Cerebellar nuclear complex (tissue), 1 donor: ENCODE results near the gene GHRHR.

Source experiments
- DNase-seq, 2 experiments: peaks; one replicate each; lab custom pipeline; 2025; lab: John Stamatoyannopoulos, UW

Gene GHRHR

DNA sequence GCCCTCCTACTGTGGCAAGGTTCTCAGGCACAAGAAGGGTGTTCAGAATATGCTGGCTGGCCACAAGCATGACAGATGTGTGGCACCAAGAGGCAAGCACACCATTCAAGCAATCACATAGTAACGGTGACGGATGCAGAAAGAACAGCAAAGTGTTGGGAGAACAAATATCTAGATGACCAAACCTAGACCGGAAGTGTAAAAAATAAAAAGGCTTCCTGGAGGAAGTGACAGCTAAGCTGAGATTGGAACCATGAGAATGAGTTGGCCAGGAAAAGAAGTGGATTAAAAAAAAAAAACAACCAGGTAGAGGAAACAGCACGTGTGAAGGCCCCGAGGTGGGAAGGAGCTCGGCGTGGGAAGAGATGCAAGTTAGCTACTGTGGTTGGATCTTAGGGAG is 22.0 kb downstream of the GHRHR start:
- DNase-seq, result no peak

DNA sequence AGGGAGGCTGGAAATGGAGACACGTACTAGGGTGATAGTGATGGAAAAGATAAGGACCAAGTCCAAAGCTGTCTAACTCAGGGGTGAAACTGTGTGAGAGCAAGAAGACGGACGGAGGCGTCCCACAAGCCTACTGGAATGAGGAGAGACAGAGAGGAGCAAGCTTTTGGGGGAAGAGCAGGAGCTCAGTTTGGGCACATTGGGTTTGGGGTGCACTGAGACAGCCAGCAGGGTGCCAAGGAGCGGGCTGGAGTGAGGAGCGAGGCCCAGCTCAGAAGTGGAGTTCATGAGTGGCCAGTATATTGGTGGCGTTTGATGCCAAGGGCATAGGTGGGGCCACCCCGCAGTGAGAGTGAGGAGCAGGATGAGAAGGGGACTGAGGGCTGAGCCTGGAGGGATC is 22.6 kb downstream of the GHRHR start:
- DNase-seq, result no peak

DNA sequence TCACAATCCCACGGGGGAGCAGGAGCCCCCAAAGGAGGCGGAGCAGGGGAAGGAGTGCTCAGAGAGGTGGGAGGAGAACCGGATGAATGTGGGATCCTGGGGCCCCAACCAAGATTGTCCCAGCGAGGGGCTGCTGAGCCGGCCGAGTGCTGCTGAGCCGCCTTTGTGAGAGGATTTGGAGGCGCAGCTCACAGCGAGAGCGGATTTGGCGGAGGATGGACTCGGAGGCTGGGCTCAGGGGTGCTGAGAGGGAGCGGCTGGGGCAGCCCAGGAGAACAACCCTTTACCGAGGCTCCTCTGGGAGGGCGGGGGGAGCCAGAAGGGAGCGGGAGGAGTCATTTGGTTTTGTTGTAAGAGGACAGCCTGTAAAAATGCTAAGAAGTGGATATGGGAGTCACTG is 23.0 kb downstream of the GHRHR start:
- no peak for DNase-seq

DNA sequence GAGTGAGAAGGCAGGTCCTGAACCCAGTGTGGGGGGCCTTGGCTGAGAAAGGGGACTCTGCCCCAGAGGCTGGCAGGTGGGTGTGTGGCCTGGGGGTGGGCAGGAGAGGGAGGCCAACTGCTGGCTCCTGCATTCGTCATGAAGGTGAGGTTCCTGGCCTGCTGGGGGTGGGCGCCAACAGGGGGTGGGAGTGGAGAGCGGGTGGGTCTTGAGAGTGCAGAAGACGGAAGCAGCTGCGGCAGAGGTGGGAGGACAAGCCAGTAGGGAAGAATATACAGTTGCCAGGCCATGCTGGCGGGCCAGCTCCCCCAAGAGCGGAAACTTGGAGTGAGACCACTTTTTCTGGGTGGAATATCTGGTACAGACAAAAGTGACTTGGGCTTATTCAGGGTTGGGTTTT is 23.4 kb downstream of the GHRHR start:
- DNase-seq, result no peak

DNA sequence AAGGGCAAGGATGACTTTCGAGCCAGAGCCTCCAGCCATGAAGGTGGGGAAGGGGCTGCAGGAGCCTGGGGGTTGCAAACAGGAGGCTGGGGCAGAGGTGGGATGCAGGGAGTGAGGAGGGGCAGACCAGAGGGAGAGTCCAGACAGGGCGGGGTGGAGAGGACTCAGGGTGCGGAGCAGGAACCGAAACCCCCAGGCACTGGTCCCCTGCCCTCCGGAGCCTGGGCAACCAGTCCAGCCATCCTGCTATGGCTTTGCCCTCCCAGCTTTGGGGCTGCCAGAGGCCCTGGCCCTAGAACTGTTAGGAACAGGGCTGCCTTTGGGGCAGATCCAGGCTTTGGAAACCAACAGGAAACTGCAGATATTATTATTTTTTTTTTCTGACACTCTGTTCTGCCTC is 24.2 kb downstream of the GHRHR start:
- DNase-seq, result no peak

DNA sequence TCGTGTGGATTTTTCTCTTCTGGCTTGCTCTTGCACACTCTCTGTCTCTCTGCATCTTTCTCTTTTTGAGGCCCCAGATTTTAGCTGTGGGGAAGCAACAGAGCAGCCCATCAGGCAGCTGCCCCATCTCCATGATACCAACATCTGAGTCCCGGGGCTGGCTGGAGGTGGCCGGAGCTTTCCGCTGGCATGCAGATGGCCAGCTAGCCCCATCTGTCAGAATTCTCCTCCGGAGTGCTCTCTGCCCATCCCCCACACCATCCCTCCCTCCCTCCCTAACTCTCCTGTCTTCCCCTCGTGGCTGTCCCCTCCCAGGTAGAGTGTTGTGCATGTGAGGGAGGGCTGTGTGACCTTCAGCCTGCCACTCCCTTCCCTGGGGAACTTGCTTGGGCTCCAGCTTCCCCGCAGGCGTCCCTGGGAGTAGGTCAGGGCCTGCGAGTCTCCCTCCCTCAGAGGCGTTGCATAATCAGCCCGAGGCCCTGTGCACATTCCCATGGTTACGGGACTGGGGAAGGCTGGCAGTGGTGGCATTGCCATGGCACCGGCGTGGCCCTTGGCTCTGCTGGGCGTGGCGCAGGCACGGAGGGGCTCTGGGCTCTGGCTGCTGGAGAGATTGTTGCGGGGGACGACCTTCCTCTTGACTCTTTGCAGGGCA is 24.7 kb downstream of the GHRHR start:
- peak; percentile 10 to 39 for DNase-seq

DNA sequence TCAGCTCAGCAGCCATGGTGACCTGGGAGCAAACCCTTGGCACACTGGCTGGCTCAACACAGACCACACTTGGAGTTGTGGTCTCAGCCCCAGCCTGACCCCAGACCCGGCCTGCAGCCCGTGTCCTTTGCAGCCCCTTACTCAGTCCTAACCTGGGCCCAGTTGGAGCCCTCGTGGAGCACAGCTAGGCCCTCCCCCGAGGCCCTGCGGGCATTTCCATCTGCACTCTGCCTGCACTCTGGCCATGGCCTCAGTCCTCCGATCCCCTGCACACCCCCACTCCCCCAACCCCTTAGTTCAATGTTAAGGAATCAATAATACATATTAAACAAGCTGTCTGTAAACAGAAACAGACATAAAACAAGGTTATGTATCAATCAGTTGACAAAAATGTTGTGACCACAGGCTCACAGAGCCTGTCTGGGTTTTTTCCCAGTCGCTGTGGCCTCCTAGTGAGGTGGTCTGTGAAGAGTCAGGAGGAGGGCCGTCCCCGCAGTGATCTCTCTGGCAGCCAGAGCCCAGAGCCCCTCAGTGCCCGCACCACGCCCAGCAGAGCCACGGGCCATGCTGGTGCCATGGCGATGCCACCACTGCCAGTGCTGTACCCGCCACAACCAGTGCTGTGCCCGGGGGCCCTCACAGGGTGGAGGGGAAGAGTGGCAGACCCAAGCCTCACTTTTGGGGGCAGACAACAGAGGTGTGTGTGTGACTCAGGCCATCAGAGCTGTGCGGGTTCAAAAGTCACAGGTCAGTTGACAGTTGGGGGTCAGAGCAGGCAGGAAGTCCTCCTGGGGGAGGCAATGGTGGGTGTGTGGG is 25.5 kb downstream of the GHRHR start:
- no peak for DNase-seq

DNA sequence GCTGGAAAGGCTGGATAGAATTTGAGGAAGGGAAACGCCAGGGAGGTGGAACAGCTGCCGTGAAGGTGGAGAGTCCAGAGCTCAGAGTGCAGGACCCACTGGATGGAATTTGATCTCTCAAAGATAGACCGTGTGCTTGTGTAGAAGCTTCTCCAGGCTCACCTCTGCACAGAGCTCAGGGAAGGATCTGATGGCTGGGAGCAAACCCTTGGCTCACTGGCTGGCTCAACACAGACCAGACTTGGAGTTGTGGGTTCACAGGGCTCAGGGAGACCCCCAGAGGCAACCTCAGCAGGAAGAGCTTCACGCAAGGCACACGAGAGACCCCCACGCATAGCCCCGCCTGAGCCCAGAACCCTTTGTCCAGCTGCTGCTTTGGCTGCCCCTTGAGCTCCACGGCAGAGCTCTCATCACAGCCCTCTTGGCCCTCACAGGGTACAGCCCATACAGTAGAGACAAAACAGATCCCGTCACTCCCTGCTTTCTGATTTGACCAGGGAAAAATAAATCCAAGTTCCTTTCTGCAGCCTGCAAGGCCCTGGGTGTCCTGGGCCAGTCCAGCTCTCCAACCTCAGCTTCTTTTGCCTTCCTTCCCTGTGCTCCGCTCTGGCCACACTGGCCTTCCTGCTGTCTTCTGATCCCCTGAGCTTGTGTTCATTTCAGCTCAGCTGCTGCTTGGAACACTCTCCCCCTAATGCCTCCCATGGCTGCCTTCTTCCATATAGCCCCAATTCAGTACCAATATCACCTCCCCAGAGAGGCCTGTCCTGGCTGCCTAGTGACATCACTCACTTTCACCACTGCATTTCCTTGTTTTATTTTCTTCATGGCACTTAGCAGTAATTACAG is 26.3 kb downstream of the GHRHR start:
- DNase-seq, result no peak

DNA sequence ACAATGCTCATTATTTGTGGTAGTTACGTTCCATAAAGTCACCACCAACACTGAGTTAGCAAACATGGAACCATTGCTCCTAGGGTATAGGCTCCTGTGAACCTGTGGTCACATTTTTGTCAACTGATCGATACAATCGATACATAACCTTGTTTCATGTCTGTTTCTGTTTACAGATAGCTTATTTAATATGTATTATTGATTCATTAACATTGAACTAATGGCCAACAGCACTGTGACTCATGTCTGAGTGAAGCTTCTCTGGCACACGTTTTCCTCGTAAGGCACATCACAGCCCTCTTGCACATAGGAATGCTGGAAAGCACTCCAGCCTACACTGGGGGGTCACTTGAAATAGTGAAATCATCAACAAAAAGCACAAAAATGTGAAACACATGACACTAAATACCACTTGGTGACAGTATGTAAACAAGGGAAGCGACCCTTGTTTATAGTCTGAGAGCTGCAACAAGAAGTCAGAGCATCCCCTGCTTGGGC is 27.0 kb downstream of the GHRHR start:
- no peak for DNase-seq

DNA sequence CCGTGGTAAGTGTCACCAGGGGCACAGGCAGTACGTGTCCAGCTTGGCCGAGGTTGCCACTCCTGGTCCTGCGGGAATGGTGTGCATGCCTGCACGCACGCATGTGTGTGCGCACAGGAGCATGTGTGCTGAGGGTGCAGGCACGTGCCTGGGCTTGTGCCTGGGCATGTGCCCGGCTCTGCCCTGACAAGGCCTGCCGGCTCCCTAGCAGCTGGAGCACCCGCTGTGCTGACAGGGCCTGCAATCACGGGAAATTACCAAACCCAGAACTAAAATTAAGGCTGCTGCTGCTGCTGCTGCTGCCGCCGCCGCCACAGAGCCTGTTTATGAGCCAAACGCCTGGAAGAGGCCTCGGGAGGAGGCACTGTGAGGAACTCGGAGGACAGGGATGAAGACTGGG is 28.7 kb downstream of the GHRHR start:
- DNase-seq, result no peak

DNA sequence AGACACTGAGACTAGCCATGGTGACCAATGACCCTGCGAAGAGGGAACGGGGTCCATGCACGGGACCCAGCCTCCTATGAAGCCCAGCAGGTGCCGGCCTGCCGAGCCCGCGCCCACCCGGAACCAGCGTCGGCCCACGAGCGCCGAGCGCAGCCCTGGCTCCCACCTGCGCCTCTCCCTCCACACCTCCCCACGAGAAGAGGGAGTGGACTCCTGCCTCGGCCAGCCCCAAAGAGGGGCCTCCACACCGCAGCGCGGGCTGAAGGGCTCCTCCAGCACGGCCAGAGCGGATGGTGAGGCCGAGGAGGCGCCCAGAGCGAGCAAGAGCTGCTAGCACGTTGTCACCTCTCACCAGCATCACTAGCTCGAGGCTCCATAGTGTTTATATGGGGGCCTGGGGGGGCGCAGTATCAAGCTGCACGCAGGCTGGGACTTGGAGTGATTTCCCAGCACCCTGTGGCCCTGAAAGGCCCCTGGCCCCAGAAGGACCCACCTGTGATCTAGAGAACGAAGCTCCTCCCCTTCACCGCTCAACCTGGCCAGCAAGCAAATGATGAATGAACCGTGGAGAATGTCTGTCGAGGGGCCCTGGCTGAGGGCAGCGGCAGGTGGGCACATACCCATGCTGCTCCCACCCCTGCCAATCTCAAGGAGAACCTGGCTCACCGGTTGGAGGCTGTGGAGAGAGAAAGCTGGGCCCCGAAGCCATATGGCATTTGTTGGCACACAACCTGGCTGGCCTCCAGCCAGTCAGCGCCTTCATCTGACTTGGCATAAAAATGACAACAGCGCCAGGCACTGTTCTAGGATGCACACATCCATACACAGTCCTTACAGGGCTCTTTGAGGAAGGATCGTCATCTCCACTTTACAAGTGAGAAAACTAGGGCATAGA is 30.7 kb downstream of the GHRHR start:
- DNase-seq, result peak; percentile 49 to 87

DNA sequence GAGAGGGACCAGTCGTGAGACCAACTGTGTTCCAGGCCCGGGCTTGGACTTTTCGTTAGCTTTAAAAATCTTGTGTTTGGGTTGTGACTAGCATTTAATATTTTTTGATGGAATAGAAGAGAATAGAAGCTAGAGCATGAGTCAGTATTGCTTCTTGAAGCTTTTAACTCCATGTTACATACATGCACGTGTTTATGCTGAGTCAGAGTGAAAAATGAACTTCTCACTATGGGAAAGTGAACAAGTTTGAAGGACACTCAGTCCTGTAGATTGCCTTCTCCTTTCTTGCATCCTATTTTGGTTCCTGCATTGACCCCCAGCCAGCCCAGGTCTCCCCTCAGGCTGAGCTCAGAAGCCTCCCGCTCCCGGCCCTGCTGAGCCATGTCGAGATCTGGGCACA is 31.8 kb downstream of the GHRHR start:
- DNase-seq, result no peak

DNA sequence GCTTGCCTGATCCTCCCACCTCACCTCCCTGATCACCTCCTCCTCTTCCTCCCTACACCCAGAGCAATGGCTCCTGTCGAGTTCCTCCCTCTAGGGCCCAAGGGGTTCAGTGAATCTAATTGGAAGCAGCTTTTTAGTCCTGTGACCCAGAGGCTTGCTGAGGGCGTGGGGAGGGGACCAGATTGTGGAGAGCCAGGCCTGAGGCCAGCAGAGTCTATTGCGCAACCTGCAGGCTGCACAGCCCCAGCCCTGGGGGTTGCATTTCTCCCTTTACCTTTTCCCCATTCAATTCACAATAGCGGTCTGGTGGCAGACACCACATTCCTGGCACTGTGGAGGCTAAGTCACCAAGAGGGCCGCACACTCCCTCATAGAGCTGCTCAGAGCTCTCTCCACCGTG is 32.5 kb downstream of the GHRHR start:
- DNase-seq, result no peak

DNA sequence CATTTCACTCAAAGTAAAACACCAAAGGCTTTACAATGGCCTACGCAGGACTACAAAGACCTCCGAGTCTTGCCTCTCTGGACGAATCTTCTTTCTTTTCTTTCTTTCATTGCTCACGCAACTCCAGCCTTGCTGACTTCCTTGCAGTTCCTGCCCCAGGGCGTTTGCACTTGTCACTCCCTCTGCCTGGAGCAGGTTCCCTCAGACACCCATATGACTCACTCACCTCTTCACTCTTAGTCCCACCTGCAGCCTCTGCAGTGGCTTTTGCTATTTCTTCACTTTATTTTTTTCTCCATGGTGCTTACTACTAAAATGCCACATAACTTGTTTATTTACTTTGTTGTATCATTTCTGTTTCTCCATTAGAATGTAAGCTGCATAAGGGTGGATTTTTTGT is 33.1 kb downstream of the GHRHR start:
- no peak for DNase-seq

DNA sequence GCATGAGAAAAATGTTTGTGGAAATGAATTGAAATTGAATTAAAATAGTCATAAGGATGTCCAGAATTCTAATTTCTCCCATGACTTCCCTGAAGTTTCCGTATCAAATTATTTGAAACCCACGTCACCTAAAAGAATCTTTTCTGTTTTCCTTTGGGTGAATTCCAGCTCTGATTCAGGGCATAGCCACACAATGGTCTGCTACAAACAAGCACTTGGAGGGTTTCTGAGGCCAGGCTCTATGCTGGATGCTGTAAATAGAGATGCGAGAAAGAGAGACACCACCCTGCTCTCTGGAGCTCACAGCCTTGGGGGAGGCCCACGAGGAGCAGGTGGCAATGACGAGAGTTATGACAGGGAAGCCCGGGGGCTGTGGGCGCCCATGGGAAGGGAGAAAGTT is 33.6 kb downstream of the GHRHR start:
- DNase-seq, result no peak

DNA sequence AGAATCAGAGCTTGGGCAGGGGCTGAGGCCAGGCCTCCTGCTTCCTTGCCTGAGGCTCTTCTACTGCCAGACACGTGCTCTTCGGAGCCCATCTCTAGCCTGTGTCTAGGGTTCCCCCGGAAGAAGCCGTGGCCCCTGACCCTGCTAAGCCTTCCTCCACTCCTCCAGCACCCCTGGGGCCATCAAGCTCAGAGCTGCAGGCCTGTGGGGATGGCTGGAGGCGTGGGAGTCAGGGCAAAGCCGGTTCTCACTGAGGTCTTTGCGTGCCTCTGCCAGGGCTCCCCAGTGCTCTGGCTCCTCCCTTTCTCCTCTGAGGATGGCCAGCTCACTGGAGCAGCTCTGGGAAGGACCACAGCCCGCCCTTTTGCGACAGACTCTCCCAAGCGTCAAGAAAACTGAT is 34.4 kb downstream of the GHRHR start:
- no peak for DNase-seq

DNA sequence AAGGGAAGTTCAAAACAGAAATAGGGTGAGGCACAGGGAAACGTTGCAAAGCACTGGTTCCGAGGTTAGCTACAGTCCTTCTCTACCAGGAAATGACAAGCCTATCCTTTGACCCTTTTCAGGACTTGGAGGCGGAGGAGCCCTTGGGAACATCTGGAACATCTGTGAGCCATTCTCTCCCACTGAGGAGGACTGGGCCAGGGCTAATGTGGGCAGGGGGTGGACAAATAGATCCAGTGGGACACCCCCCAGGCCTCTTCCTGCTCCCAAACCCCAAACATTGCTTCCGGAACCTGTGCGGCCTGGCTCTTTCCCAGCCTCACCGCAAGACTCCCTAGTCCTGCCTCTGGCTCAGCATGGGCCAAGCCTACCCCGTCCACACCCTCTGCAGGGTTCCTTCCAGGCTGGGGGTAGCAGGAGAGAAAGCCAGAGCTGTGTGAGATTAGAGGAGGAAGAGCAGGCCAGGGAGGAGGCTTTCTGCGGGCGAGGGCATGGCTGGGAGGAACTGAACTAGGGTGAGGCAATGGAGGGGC is 36.5 kb downstream of the GHRHR start:
- DNase-seq, result no peak

DNA sequence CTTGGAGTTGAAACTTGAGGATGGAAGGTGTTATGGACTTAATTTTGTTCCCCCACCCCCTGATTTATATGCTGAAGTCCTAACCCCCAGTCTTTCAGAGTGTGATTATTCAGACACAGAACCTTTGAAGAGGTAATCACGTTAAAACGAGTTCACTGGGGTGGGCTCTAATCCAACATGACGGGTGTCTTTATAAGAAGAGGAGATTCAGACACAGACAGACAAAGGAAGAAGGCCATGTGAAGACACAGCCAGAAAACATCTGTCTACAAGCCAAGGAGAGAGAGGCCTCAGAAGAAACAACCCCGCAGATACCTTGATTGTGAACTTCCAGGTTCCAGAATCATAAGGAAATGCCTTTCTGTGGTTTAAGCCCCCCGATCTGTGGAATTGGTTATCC is 37.0 kb downstream of the GHRHR start:
- DNase-seq, result no peak

DNA sequence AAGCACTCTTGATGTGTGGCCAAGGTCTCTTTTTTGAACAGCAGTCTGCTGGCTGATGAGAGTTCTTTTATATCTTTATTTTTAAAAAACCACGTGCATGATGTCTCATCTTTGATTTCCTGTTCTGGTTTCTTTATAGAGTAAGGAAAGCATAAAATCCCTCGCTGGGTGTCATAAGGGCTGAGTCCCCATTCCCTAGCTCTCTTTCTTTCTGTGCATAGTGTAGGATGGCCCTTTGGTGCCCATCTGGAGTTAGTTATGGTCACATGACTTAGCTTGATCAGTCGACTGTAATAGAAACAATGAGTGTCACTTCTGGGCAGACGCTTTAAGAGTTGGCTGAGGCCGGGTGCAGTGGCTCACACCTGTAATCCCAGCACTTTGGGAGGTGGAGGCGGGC is 38.5 kb downstream of the GHRHR start:
- no peak for DNase-seq

DNA sequence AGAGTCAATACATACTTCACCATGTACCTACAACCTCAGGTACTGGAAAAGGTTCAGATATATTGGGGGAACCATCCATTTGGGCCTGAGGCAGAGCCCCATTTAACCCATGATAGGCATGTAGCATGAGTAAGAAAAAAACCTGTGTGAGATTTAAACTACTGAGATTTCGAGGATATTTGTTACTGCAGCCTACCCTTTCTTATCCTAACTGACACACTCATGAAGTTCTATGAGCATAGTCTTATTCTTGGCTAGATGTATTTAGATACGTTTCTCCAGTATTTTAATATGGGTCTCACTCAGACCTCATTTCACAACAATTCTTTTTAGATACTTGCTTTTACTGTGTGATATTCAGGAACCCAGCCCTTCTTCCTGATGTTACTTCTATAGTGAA is 39.3 kb downstream of the GHRHR start:
- no peak for DNase-seq

DNA sequence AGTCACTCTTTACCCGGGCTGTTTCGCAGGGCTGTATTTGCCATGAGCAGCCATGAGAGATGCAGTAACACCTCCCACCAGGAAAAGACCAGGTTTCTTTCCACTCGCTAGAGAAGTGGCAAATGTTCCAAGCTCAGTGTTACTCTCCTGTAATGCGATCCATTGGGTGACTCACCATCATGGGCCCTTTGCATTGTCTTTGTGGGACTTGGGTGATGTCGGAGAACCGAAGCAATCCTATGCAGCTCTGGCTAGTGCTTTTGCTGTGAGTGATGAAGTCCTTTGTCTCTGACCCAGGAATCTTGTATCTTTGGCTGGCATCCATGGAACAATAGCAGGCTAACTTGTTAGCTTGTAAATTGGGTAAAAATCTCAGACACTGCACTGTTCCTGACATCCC is 40.0 kb downstream of the GHRHR start:
- no peak for DNase-seq
